Activated CD4-positive, alpha-beta T cell treated with anti-CD3 and anti-CD28 coated beads, Interleukin-2, amount 10 ng/mL, durations not matched to agents 24 days and 14 days (primary cell): ENCODE measurements around the gene LRRC46. TPM values are rescaled to one million over a fixed set of nuclear protein-coding genes. Genes with fewer than 3 reads are reported as not detected.
A peak's percentile ranks its signal among the peaks of the same experiment; 100 is the strongest.

ENCODE experiments used
- DNase-seq: peaks from one replicate; pipeline ENCODE4 v3.0.0; 2022
- H3K27ac Mint-ChIP-seq: one replicate; pipeline ENCODE4 v1.8.0; 2022; ENCODE audit warnings: mild to moderate bottlenecking, mixed read lengths
- H3K27me3 Mint-ChIP-seq: one replicate; pipeline ENCODE4 v1.8.0; 2022; ENCODE audit warnings: mixed read lengths
- H3K36me3 Mint-ChIP-seq: one replicate; pipeline ENCODE4 v1.8.0; 2022; ENCODE audit warnings: low read depth, mild to moderate bottlenecking, mixed read lengths
- H3K4me1 Mint-ChIP-seq: one replicate; pipeline ENCODE4 v1.8.0; 2021; ENCODE audit warnings: mixed read lengths
- H3K4me3 Mint-ChIP-seq: one replicate; pipeline ENCODE4 v1.8.0; 2022; ENCODE audit warnings: mild to moderate bottlenecking, moderate library complexity, mixed read lengths
- H3K9me3 Mint-ChIP-seq: one replicate; pipeline ENCODE4 v1.8.0; 2021; ENCODE audit warnings: mixed read lengths
- intact Hi-C: fragments of 100-400 bp; cut with micrococcal nuclease; formaldehyde crosslinking; loops from one replicate; pipeline ENCODE4 v1.15.1; 2023
- total RNA-seq: library from RNA; stranded (reverse); gene quantifications from 2 replicates; pipeline ENCODE4 v1.2.3, GENCODE V29; 2022

LRRC46 gene
- total RNA-seq, 1 donor from 2014 or later: 0.44 TPM

DNA sequence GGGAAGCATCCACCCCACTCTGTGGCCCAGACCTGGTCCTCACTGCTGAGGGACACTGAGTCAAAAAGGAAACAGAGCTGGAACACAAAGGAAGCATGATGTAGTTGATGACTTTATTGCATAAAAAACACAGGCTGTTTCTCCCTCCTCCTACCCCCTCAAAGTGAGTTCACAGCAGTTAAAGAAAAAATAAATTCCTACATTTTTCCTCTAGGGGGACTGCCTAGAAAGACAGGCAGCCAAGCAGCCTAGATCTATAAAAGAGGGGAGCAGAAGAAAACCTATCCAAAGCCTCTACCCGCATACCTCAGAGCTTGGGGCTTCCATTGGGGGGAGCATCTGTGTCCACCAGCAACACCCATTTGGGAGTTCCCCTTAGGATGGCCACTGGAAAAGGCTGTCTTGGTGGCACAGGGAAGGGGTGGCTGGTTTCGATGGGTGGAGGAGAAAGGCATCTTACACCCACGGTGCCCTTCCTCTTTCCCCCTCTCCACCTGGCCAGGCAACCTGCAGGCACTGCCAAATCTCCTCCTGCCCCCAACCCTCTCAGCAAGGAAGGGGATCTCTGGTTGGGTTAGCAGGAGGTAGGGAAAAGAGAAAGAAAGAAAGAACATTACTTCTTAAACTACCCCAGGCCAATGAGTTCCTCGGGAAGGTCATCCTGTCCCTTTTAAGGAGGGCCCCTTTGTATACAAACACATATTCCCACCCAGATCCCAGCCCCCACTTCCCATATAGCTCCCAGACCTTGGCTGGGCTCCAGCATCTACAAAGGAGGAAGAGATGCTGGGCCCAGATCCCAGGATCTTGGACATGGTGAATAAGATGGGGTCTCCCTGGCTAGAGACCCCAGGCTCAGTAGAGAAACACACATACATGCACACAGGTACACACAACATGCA lies 13.6 kb downstream of the LRRC46 start:
- no peak overlapping the region for H3K27ac Mint-ChIP-seq
- H3K36me3 Mint-ChIP-seq: peaks cover 2% of the 10 kb centered on the region
- H3K9me3 Mint-ChIP-seq: no peaks in the 10 kb centered on the region
- intact Hi-C loops: loop anchor here (5.0 kb wide), 1 partner anchor 167 kb away; no protein-coding TSS in a partner anchor
- peaks cover 28% of the 10 kb centered on the region for H3K4me1 Mint-ChIP-seq
- H3K4me3 Mint-ChIP-seq: no peak overlapping the region
- H3K27me3 Mint-ChIP-seq: peaks cover 51% of the 10 kb centered on the region
- DNase-seq: peak; percentile 57

DNA sequence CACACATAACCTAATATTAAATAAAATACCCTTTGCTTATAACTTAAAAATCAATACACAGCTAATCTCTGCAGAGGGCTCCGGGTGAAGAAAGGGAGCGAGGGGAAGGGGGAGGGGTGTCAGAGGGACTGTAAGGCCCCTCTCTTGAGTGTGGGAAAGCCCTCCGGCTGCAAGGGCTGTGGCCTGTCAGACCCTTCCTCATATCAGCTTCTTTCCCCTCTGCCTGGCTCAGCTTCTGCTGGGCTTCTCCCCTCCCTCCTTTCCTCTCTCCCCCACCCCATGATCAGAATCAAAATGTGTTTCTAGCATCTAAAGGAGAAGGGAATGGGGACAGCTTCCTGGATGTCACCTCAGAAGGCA lies 14.2 kb downstream of the LRRC46 start:
- H3K36me3 Mint-ChIP-seq: peaks cover 2% of the 10 kb centered on the region
- H3K4me3 Mint-ChIP-seq: no peak overlapping the region
- H3K27ac Mint-ChIP-seq: no peak overlapping the region
- peaks cover 26% of the 10 kb centered on the region for H3K4me1 Mint-ChIP-seq
- intact Hi-C loops: no loop called here
- no peaks in the 10 kb centered on the region for H3K9me3 Mint-ChIP-seq
- peaks cover 57% of the 10 kb centered on the region for H3K27me3 Mint-ChIP-seq
- DNase-seq: no peak

DNA sequence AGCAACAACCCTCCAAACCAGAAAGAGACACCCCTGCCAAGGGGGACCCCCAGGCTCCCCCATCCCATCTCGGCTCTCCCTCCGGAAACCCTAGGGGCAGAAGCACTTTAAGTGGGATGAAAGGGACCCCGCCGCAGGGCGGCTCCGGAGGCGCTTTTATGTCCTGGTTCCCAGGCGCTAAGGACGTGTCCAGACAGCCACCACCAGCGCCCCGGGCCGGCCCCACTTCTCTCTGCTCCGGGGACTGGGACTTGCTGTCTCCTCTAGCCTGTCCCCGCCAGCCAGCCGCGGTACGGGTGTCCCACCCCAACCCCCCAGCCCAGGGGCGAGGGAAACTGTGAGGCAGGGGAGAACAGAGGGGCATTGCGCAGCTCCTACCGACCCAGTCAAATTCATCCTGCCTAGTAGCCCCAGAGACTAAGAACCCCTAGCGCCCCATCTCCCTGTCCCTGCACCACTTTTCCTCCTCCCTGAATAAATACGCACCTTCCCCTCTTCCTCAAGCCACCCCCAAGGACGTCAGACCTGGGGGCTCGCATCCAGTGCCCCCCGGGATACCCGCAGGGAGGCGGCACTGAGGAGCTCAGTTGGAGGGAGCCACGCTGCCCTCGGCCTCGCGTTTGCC lies 15.4 kb downstream of the LRRC46 start:
- intact Hi-C loops: no loop called here
- no peak for DNase-seq
- no peak overlapping the region for H3K27ac Mint-ChIP-seq
- no peak overlapping the region for H3K4me3 Mint-ChIP-seq
- no peaks in the 10 kb centered on the region for H3K9me3 Mint-ChIP-seq
- peaks cover 62% of the 10 kb centered on the region for H3K27me3 Mint-ChIP-seq
- no peaks in the 10 kb centered on the region for H3K36me3 Mint-ChIP-seq
- H3K4me1 Mint-ChIP-seq: peaks cover 22% of the 10 kb centered on the region

DNA sequence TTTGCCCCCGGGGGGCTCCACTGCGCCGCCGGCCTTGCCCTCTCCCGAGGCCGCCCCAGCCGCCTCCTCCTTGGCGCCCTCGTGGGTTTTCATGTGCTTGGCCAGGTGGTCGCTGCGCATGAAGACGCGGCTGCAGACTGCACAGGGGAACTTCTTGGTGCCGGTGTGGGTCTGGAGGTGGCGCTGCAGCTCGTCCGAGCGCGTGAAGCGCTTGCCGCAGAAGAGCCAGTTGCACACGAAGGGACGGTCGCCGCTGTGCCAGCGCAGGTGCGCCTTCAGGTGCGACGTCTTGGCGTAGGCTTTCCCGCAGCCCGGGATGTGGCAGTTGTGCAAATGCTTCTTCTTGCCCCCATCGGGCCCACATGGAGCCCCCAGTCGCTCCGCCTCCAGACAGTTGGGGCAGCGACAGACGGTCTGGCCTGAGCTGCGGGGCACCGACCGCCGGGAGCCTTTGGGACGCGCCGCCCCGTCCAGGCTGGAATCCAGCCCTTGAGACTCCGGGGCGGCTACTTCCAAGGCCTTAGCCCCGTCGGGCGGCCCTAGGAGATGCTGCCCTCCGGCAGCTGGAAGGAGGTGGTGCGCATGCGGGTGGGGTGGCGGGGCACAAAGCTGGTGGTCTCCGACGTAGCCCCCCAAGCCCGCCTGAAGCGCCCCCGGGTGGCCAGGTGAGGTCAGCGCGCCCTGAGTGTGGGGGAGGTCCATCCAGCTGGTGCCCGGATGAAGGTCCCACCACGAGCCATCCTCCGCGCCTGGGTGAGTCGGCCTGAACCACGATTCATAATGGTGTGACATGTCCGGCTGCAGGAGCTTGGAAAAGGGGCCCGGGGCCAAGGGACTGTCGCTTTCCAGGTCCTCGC lies 16.1 kb downstream of the LRRC46 start:
- Mint-ChIP-seq H3K27ac (no peak overlapping the region), H3K36me3 (no peaks in the 10 kb centered on the region), H3K4me1 (peaks cover 22% of the 10 kb centered on the region), H3K4me3 (no peak overlapping the region), H3K27me3 (peaks cover 69% of the 10 kb centered on the region), H3K9me3 (no peaks in the 10 kb centered on the region)
- intact Hi-C loops: no loop called here
- peak; percentile 75 for DNase-seq

GRCh38 chr17:47848198-47848513 lies 16.7 kb downstream of the LRRC46 start:
- no peak for DNase-seq
- intact Hi-C loops: no loop called here
- peaks cover 20% of the 10 kb centered on the region for H3K4me1 Mint-ChIP-seq
- H3K4me3 Mint-ChIP-seq: no peak overlapping the region
- peaks cover 75% of the 10 kb centered on the region for H3K27me3 Mint-ChIP-seq
- H3K9me3 Mint-ChIP-seq: no peaks in the 10 kb centered on the region
- H3K36me3 Mint-ChIP-seq: no peaks in the 10 kb centered on the region
- no peak overlapping the region for H3K27ac Mint-ChIP-seq

DNA sequence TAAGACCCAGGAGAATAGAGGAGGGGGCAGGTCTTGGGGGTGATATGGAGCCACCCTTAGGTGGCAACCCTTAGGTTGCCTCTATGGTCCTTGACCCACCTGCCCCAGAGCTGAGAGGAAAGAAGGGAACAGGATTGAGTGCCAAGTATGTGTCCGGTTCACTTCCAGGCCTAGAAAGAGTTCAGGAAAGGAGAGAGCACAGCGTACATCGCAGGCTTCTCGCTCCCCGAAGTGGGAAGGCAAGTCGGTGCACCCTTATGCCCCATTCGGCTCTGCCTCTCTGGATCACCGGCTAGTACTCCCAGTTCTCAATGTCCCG lies 18.9 kb downstream of the LRRC46 start:
- Mint-ChIP-seq H3K4me1 (peaks cover 27% of the 10 kb centered on the region), H3K36me3 (no peaks in the 10 kb centered on the region), H3K4me3 (peak overlapping the region; percentile 55), H3K27me3 (peaks cover 84% of the 10 kb centered on the region), H3K27ac (no peak overlapping the region), H3K9me3 (no peaks in the 10 kb centered on the region)
- intact Hi-C loops: no loop called here
- no peak for DNase-seq

GRCh38 chr17:47850692-47851573 lies 19.5 kb downstream of the LRRC46 start, which contains the start of gene SP6:
Gene SP6, minus strand, starts transcription at chr17:47851163. Its CDS starts 2,734 bp downstream, at chr17:47848429.
- H3K4me1 Mint-ChIP-seq: peaks cover 27% of the 10 kb centered on the region
- no peak within 1 kb of the TSS for H3K27ac Mint-ChIP-seq
- no peaks in the 10 kb centered on the region for H3K36me3 Mint-ChIP-seq
- H3K9me3 Mint-ChIP-seq: no peaks in the 10 kb centered on the region
- peak within 1 kb of the TSS; percentile 64 for H3K4me3 Mint-ChIP-seq
- peaks cover 84% of the 10 kb centered on the region for H3K27me3 Mint-ChIP-seq
- peak; percentile 86 for DNase-seq
- intact Hi-C loops: no loop called here

GRCh38 chr17:47851764-47852112 lies 20.3 kb downstream of the LRRC46 start:
- H3K4me3 Mint-ChIP-seq: peak overlapping the region; percentile 64
- intact Hi-C loops: no loop called here

DNA sequence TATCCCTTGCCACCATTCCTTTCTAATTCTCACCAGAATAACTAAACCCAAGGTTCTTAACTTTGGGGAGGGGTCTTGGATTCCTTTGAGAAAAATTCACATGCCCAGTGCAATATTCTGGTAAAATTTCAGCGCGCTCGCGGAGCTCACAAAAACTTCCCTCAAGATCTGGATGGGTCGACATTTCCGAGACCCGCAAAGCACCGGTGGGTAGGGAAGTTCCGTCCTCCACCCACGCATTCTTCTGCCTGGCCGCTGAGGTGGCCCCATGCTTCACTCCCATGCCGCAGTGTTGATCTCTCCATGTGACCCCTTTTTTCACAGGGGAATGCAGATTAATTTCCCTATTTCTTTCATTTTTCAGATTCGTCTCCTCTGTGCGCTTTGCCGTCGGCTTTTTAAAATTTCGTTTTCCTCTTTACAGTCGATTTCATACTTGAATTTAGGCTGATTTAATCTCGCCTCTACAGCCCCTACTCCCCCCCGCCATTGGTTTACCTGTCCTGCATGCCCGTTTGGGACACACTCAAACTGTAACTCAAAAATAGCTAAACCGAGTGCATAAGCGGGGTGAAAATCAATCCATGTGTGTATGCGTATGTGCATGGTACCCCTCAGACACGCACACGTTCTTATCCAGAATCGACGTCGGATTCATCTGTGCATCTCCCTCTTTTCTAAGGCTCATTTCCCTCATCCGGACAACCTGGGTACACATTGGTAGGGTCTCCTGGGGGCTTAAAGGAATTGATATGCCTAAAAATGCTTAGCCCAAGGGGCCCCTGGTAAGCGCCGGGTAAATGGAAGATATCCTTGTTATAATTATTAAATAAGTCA lies 20.9 kb downstream of the LRRC46 start:
- intact Hi-C loops: no loop called here
- Mint-ChIP-seq H3K27me3 (peaks cover 83% of the 10 kb centered on the region), H3K9me3 (no peaks in the 10 kb centered on the region), H3K27ac (no peak overlapping the region), H3K4me3 (peak overlapping the region; percentile 64), H3K36me3 (no peaks in the 10 kb centered on the region), H3K4me1 (peaks cover 24% of the 10 kb centered on the region)
- no peak for DNase-seq

More at GRCh38 chr17:47851764-47852112, 20.3 kb downstream of the LRRC46 start:
- H3K36me3 Mint-ChIP-seq: no peaks in the 10 kb centered on the region
- no peaks in the 10 kb centered on the region for H3K9me3 Mint-ChIP-seq
- H3K27me3 Mint-ChIP-seq: peaks cover 85% of the 10 kb centered on the region
- no peak overlapping the region for H3K27ac Mint-ChIP-seq
- DNase-seq: no peak
- H3K4me1 Mint-ChIP-seq: peaks cover 27% of the 10 kb centered on the region

DNA sequence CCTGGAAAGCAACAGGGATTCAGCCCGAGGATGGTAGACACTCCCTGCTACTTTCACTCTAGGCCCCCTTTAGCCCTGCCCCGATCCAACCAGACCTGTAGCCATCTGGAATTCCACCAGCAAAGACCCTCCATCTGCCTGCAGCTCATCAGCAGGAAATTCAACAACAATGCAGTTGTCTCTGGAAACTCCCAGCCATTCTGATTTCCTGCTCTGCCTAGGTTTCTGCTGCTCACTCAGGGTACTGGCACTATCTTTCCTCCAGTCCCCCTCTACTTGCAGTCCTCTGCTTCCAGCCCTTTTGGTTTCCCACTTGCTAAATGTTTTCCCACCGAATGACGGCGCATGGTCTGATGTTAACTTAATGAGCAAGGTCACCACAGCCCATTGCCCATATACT lies 22.1 kb downstream of the LRRC46 start:
- Mint-ChIP-seq H3K4me1 (peaks cover 24% of the 10 kb centered on the region), H3K27ac (no peak overlapping the region), H3K9me3 (no peaks in the 10 kb centered on the region), H3K36me3 (no peaks in the 10 kb centered on the region), H3K4me3 (no peak overlapping the region), H3K27me3 (peaks cover 86% of the 10 kb centered on the region)
- intact Hi-C loops: no loop called here
- DNase-seq: no peak

GRCh38 chr17:47855737-47856136 lies 24.3 kb downstream of the LRRC46 start:
- Mint-ChIP-seq H3K4me1 (peaks cover 20% of the 10 kb centered on the region), H3K4me3 (no peak overlapping the region), H3K36me3 (no peaks in the 10 kb centered on the region), H3K27me3 (peaks cover 81% of the 10 kb centered on the region), H3K9me3 (no peaks in the 10 kb centered on the region), H3K27ac (no peak overlapping the region)
- intact Hi-C loops: no loop called here
- DNase-seq: no peak

DNA sequence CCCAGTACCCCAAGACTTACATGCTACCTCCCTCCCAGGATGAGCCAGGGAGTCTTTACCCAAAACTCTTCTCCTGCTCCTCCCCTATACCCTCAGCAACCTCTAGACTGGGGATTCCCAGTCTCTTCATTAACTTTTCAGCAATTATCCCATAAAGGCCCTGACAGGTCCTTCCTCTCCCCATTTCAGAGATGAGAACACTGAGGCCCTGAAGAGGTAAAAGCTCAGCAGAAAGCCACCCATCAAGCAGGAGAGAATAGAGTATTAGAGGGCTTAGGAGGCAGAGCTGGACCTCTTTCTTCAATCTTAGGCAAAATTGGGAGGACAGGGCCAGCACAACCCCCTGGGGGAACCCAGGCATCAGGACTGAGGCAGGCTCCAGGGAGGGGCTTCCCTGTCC lies 25.4 kb downstream of the LRRC46 start:
- H3K36me3 Mint-ChIP-seq: no peaks in the 10 kb centered on the region
- no peak overlapping the region for H3K4me3 Mint-ChIP-seq
- intact Hi-C loops: no loop called here
- H3K27me3 Mint-ChIP-seq: peaks cover 77% of the 10 kb centered on the region
- H3K4me1 Mint-ChIP-seq: peaks cover 17% of the 10 kb centered on the region
- no peaks in the 10 kb centered on the region for H3K9me3 Mint-ChIP-seq
- no peak for DNase-seq
- no peak overlapping the region for H3K27ac Mint-ChIP-seq
